Bronchial epithelial cell (primary cell): ENCODE data around the gene ZNF442. TPM values are rescaled to one million over a fixed set of nuclear protein-coding genes. Genes with fewer than 3 reads are reported as not detected.
"Not testable (repeated sequence)": the region's sequence is repeated elsewhere in the genome, so short reads cannot be mapped to it uniquely, and the experiment has no call there.

ENCODE experiments used
- DNase-seq: peaks from one replicate; pipeline ENCODE4 v3.0.0-alpha.2; 2010; ENCODE audit warnings: low read depth
- FAIRE-seq: peaks from 2 replicates; lab custom pipeline; 2011; peaks lifted over from hg19 to GRCh38; lab: Jason Lieb, UNC
- H3K27me3 ChIP-seq: 2 replicates; pipeline ENCODE4 v1.5.1; 2011; ENCODE audit warnings: low read length; ENCODE audit not compliant: control insufficient read depth, insufficient read depth
- H3K36me3 ChIP-seq: 2 replicates; pipeline ENCODE4 v1.5.1; 2011; ENCODE audit warnings: low read length; ENCODE audit not compliant: control insufficient read depth, insufficient read depth
- H3K4me3 ChIP-seq: 2 replicates; pipeline ENCODE4 v1.5.1; 2011; ENCODE audit warnings: mild to moderate bottlenecking, low read depth, low read length, control low read depth
- CTCF ChIP-seq: IDR thresholded peaks from 2 replicates; pipeline ENCODE4 v1.5.1; 2011; ENCODE audit warnings: mild to moderate bottlenecking, moderate library complexity, low read length, control low read depth, inconsistent platforms; ENCODE audit not compliant: insufficient read depth, severe bottlenecking
- total RNA-seq: library from RNA; depleted of rRNA; stranded (reverse); fragments of >200 nt; gene quantifications from 2 replicates; pipeline ENCODE4 v1.2.1, GENCODE V29; 2014

Gene ZNF442
- total RNA-seq, 1 donor from 2014 or later: 3.9 TPM

GRCh38 chr19:12380444-12380737, 14.9 kb upstream of the ZNF442 start:
- TF ChIP-seq CTCF: no peak
- FAIRE-seq: no peak

GRCh38 chr19:12379732-12380443, 14.4 kb upstream of the ZNF442 start:
- TF ChIP-seq CTCF: no peak
- Histone ChIP-seq H3K4me3 (no peak overlapping the region), H3K36me3 (no peaks in the 10 kb centered on the region), H3K27me3 (no peaks in the 10 kb centered on the region)
- no peak for DNase-seq
- FAIRE-seq: peak; percentile 32

More at GRCh38 chr19:12380444-12380737, 14.9 kb upstream of the ZNF442 start:
- no peaks in the 10 kb centered on the region for H3K36me3 ChIP-seq
- no peaks in the 10 kb centered on the region for H3K27me3 ChIP-seq
- no peak overlapping the region for H3K4me3 ChIP-seq
- no peak for DNase-seq

GRCh38 chr19:12374026-12374425, 8.5 kb upstream of the ZNF442 start:
- no peaks in the 10 kb centered on the region for H3K36me3 ChIP-seq
- DNase-seq (no peak), FAIRE-seq (no peak)
- no peaks in the 10 kb centered on the region for H3K27me3 ChIP-seq
- TF ChIP-seq CTCF: no peak
- no peak overlapping the region for H3K4me3 ChIP-seq

- no peak for TF ChIP-seq CTCF
- H3K4me3 ChIP-seq: peak overlapping the region; percentile 80
- FAIRE-seq (no peak), DNase-seq (no peak)
- no peaks in the 10 kb centered on the region for H3K36me3 ChIP-seq
- H3K27me3 ChIP-seq: no peaks in the 10 kb centered on the region
Observed at GRCh38 chr19:12364391-12365235, 870 bp downstream of the ZNF442 start.

GRCh38 chr19:12362236-12362635, 3.2 kb downstream of the ZNF442 start:
- not testable (repeated sequence) for H3K36me3 ChIP-seq, H3K4me3 ChIP-seq, H3K27me3 ChIP-seq, FAIRE-seq, DNase-seq

GRCh38 chr19:12353375-12353774, 12.1 kb downstream of the ZNF442 start:
- no peak overlapping the region for H3K4me3 ChIP-seq
- FAIRE-seq: no peak
- peaks cover 1% of the 10 kb centered on the region for H3K36me3 ChIP-seq
- TF ChIP-seq CTCF: no peak
- no peak for DNase-seq
- H3K27me3 ChIP-seq: no peaks in the 10 kb centered on the region
